ENCODE results near the gene TNFRSF21.
"Not testable (repeated sequence)": the region's sequence is repeated elsewhere in the genome, so short reads cannot be mapped to it uniquely, and the experiment has no call there.

The TNFRSF21 gene

DNA sequence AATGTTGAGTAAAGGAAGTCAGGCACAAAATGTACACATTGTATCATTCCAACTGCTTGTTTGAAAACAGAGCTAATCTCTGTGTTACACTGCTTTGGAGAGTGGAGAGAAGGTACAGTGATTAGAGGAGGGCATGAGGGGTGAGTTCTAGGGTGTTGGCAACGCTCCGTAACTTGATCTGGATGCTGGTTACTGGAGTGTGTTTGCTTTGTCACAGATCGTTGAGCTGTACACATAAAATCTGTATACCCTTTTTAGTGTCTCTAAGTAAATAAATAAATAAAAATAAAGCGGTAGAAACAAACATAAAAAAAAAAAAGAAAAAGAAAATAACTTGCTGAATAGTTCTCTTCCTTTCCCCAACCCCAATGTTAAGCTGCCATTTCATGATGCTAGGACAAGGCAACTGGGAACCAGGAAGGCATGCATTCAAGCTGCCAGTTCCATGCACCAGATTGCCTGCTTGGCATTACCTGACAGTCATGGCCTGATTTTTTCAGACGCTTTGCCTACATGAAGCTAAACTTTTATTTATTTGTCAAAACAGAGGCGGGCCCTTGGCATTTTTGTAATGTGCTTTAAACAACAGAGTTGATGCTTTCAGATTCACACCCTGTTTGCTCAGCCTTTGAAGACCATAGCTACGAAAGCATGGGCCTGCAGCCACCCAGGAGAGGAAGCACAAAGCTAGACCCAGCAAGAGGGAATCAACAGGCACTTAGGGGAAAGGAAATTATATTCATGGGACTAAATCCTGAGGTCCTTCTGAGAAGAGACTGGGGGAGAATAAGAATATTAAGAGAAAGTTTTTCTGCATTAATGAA, 21.2 kb downstream of the TNFRSF21 start:
- DNase-seq (ENCODE audit: low read depth) = no peak

DNA sequence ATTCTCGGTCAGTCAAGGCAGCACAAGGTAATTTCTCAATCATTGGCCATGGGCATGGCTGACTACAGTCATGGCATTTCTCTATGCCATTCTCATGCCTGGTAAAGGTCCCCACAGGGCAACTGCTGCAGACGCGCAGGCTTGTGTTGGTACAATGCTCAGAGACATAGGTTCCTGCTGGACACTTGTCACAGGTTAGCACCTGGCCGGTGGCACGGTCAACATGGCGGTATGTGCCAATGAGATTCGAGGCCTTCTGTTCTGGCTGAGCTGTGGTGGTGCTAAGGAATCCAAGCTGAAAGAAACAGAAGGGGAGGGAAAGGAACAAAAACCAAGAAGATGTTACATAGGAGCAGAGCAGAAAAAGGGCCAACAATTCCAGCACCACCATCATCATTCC, 23.4 kb downstream of the TNFRSF21 start:
- DNase-seq (ENCODE audit: low read depth) = no peak

DNA sequence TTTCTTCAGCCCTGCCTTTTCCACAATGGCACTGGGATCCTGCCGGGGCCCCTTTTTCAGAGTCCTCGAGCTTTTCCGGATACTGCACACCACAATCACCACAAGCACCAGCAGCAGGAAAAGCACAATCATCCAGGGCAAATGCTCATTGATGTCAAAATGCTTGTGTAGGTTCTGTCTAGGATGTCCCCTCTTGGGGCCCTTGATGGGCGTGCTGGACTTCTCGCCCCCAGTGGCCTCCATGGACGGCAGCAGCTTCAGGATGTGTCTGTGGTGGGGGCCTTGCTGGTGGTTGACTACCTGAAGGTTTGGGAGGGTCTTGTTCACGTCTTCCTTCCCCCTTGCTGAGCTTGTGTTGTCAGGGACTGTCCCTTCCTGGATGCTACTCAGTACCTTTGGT, 25.7 kb downstream of the TNFRSF21 start:
- DNase-seq (ENCODE audit: low read depth) = no peak

DNA sequence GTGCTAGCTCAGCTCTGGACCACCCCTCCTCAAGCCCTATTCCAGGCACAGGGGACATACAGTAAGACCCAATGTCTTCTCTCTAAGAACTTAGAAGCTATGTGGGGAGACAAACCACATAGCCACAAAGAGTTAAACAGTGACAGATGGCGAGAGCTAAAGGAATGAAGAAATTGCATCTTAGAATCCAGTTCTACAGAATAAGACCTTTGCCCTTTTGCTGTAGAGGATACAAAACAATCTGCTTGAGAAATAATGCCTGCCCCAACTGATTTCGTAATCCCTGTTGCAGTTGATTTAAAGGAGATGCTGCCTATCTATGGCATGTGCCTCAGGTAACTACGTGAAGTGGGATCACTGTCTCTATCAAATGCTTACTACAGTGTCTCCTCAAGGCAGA, 31.2 kb downstream of the TNFRSF21 start:
- peak; percentile 88 for DNase-seq (ENCODE audit: low read depth)

DNA sequence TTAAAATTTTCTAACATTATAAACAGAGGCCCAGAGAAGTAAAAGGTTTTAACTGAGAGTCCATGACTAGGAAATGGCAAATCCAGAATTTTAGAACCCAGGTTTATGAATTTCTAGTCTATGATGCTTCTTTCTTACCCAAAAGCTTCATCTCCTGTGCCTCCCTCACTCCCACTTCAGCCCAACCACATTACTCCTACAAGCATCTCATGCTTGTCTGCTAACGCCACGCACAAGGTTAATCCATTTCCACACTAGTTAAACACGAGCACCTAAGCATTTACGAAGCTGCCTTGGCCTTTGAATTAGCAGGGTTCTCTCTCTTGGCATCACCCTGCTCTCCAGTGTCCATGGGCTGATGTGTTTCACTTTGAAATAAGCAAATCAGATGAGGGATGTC, 32.0 kb downstream of the TNFRSF21 start:
- no peak for DNase-seq (ENCODE audit: low read depth)

DNA sequence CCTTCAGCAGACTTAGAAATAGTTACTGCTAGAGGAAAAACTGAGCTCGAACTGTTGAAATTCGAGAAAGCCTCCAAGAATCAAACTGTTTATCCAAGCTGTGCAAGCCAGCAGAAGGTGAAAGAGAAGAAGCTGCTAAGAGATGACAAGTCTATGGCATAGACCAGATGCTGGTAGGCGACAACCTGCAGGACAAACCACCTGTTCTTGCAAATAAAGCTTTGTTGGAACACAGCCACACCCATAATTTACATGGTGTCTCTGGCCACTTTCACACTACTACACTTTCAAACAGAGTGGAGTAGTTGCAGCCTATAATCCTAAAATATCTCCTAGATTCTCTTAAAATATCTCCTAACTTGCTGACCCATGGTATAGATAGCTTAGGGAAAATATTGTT, 33.3 kb downstream of the TNFRSF21 start:
- DNase-seq (ENCODE audit: low read depth) = no peak

DNA sequence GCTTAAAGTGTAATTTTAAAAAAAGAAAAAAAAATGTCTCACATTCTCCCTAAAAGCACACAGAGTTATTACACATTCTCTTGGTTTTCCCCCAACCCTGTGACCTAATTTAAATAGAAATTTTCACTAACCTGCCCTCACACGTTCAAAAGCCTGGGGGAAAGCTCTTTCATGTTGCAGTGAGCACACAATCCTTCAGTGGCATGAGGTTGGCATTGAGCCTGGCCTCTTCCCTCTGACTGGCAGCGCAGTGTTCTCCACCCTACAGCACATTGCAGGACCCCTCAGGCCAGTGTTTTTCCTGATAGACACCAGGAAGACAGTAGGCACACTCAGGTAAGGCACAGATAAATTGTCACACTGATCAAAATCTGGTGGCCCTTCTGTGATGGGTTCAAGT, 34.1 kb downstream of the TNFRSF21 start:
- no peak for DNase-seq (ENCODE audit: low read depth)

DNA sequence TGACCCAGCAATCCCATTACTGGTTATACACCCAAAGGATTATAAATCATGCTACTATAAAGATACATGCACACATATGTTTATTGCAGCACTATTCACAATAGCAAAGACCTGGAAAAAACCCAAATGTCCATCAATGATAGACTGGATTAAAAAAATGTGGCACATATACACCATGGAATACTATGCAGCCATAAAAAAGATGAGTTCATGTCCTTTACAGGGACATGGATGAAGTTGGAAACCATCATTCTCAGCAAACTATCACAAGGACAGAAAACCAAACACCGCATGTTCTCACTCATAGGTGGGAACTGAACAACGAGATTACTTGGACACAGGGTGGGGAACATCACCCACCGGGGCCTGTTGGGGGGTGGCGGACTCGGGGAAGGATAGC, 34.6 kb downstream of the TNFRSF21 start:
- not testable (repeated sequence) for DNase-seq (ENCODE audit: low read depth)

DNA sequence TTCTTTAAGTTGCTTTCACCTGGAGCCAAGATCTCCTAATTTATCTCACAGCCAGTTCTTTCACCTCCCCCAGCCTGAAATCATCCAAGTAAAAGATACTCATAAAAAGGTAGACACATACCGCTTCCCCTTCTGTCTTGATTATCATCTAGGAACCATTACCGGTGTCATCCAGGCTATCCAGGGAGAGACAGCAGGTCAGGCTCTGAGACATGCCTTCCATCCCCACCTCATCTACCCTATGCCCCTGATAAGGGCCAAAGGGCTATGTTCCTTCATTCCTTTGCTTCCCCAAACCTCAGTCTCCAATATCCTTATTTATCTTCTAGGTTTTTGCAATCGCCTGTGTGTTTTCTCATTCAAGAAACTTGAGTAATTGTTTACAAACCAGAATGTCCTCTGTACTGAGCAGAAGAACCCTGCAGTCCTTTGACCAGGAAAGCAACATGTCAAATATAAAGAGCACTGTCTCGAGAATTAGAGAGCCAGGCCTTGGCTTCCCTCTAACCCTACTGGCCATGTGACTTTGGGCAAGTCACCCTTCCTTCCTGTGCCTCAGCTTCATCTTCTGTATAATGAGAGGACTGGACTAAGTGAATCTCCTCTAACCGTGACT, 41.0 kb downstream of the TNFRSF21 start:
- no peak for DNase-seq (ENCODE audit: low read depth)

DNA sequence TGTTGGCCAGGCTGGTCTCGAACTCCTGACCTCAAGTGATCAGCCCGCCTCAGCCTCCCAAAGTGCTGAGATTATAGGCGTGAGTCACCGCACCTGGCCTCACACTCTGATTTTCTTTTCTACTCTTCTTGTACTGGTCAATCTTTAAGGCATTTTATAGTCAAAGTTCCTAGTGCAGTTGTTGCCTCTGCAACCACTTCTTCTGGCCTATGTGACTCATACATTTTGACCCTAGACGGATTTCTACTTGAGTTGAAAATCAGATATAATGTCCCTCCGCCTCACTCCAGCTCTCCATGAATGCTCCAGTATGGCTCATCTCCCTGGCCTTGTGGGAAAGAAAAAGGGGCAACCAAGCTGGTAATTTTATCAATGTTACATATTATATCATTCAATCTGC, 42.4 kb downstream of the TNFRSF21 start:
- peak; percentile 64 for DNase-seq (ENCODE audit: low read depth)

DNA sequence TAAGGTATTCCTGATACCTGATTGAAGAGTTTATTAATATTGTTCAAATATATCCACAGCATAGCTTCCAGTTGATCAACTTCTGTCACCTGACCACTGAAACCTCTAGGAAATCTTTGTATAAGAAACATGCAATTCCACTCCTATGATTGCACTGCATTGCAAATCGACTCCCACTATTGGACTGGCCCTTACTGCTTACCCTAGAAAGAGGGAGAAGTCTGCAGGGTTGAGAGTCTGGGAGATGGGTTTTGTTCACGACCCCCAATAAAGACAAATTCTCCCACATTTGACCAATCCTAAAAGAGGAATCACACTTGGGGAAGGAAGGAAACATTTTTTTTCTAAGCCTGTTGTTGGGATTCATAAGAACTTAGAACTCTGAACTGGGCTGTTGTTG, 43.7 kb downstream of the TNFRSF21 start:
- no peak for DNase-seq (ENCODE audit: low read depth)

DNA sequence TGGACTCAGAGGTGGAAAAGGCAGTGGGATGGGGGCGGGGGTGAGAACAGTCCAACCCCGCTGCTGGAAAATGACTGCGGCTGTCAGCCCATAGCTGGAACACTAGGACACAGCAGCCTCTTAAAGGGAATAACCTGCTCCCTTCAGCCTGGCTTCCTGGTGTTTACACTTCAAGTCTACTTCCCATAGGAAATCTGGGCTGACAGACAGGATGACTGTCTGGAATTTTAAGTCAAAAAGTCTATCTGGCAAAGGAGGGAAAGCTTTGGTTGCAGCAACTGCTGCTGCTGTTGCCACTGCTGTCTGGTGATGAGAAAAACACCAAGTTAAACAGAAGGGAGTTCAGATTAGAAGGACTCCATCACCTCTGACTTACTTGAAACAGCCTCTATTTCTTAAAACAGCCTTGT, 44.9 kb downstream of the TNFRSF21 start:
- peak; percentile 18 for DNase-seq (ENCODE audit: low read depth)

DNA sequence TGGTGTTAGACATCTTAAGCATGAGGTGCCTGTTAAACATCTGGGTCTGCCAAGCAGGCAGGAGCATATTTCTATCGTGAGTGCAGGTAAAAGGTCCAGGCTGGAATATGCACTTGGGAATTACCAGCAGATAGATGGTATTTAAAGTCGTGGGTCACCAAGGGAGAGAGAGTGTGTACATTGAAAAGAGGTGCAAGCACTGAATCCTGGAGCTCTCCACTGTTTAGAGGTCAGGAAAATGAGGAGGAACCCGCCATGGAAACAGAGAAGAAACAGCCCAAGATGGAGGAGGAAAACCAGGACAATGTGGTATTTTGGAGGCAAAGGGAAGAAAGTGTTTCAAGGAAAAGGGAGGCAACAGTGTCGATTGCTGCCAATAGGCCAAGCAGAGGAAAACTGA, 46.4 kb downstream of the TNFRSF21 start:
- DNase-seq (ENCODE audit: low read depth) = no peak

DNA sequence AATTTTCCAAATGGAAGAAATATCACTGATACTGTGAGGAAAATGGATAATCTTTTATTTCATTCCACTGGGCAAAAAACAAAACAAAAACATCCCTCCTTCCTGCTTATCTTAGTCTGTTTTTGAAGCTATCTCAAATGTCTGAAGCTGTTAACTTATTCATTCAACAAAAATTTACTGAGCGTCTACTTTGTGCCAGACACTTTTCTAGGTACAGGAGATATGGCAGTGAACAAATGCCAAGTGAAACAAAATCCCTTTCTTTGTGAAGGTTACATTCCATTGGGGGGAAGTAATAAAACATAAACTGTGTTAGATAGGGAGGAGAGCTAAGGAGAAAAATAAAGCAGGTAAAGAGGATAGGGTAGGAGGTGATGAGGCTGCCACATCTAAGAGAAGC, 47.5 kb downstream of the TNFRSF21 start:
- DNase-seq (ENCODE audit: low read depth) = no peak

DNA sequence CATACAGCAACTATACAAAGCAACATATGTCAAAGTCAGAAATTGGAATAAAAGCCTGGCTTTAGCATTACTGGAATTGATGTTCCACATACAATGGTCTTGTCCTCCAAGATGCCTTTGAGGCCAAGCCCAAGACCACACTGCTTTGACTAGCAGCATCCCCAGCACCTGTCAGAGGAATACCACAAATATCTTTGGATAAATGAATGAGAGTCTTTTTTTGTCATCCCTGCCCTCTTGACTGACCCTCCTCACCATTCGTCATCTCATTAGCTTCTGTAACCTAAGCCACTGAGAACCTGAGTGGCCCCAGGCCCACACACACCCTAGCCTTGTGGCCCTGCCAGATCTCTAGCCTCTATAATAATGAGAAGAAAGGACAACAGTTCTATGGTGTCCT, 48.5 kb downstream of the TNFRSF21 start:
- no peak for DNase-seq (ENCODE audit: low read depth)

DNA sequence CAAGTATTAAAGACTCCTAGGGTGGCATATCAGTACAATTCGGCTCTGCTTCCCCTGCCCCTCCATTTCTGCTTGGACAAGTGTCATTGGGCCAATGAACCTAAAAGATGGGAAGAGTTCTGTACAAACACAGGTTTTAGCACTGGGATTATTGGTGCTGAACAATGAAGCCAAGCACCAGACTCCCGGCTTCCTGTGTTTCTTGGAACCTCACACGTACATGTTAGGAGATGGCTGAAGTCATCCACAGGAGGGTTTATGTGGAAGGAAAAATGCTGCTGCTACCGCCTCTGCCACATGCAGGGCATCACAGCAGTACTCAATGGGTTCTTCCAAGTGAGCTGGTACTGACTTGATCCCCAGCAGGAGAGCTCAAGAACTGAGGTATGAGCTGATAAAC, 49.7 kb downstream of the TNFRSF21 start:
- no peak for DNase-seq (ENCODE audit: low read depth)

DNA sequence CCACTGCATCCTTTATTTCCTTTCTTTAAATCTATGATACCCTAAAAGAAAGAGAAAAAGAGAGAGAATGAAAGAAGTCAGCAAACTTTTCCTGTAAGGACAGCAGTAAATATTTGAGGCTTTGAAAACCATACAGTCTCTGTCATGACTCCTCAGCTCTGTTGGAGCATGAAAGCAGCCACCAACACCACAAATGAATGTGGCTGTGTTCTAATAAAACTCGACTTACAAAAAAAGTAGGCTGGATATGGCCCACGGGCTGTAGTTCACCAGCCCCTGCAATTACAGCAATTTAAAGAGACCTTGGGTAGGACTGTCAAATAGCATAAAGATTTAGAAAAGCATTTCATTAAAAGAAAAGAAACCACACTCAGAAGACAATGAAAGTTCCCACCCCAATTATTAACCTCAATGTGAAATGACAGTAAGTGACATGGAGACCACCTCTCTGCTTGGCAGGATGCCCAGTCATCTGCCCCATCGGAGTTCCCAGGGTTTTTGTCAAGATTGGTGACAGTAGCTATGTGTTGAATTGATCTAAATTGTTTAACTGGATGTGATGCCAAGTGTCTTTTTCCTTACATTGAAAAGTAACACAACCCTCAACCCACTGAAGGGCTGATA, 50.9 kb downstream of the TNFRSF21 start:
- DNase-seq (ENCODE audit: low read depth) = no peak

DNA sequence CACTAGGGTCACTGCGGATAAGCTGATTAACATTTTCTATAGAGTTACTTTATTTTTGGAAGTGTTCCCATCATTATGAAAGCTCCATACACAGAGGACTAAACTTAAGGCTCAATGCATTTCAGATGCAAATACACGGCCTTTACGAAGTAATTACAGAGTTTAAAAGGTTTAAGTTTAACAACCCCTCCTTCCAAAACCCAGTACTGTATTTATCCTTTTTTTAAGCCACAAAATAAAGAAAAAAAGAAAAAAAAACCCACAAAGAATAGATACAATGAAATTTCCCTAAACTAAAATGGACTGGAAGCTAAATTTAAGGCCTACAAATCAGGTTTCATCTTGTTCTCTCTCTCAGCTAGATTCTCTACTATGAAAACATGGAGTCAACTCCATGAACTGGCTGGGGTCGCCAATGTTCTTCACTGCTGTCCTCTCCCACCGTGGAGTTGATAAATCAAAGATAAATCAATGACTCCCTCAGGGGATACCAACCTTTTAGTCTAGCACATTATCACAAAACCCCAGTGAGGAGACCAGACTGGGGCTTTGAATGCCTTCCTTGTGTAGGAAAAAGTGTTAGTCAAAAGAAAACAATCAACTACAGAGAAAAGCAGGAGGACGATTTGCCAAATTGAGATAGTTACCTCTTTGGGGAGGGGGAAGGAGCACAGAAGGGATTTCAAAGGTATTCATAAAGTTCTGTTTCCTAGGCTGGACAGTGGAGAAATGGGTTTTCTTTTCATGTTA, 52.5 kb downstream of the TNFRSF21 start:
- no peak for DNase-seq (ENCODE audit: low read depth)

DNA sequence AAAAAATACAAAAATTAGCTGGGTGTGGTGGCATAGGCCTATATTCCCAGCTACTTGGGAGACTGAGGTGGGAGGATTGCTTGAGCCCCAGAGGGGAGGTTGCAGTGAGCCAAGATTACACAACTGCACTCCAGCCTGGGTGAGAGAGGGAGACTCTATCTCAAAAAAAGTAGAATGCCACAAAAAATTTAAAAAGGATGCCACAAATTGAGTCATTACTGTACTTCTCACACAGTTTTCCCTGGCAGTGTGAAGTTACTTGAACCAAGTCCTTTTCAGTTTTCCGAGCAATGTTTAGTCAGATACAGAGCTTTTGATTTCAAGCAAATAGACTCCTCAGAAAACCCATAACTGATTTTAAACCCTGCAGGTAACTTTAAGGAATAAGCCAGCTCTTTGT, 53.3 kb downstream of the TNFRSF21 start:
- peak; percentile 62 for DNase-seq (ENCODE audit: low read depth)

DNA sequence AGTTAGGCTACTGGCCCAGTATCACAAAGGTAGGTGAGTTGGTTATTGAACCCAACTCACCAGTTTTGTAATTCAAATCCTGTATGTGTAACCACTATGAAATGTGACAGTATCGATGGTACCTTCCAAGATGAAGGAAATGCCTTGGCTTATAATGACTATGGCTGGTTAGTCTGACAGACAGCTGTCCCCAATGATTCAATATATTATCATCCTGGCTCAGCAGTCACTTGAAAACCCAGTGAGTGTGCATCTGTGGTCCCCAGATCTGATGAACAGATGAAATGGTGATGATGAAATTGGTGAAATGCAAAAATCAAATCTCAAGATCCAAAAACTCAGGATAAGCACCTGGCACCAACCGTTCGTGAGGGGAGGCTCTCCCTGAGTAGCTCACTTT, 54.8 kb downstream of the TNFRSF21 start:
- no peak for DNase-seq (ENCODE audit: low read depth)

DNA sequence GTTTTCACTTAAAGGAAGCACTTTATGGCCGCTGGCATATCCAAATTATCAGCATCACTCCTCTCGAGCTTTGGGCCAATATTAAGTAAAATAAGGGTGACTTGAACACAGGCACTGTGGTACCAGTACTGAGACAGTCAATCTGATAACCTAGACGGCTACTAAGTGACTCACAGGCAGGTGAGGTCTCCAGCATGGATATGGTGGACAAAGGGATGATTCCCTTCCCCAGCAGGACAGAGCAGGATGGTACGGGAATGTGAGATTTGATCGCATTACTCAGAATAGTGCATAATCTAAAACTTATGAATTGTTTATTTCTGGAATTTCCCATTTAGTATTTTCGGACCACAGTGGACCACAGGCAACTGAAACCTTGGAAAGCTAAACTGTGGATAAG, 55.7 kb downstream of the TNFRSF21 start:
- DNase-seq (ENCODE audit: low read depth) = no peak

DNA sequence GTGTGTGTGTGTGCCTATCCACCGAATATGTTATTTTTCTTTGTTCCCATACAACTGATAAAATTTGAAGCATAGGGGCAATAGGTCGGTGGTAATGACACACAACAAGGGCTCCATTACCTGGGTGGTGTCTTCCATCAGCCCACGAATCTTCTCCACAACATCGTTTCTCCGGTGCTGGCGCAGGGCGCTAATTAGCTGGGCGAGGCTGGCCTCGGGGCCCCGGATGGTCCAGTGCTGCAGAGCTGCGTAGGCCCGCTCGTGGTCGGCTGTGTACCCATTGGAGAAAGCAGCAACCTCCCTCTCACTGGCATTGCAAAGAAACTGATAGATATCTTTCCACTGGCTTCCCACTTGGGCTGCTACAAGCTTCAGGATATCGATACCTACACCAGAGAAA, 56.6 kb downstream of the TNFRSF21 start:
- DNase-seq (ENCODE audit: low read depth) = no peak

DNA sequence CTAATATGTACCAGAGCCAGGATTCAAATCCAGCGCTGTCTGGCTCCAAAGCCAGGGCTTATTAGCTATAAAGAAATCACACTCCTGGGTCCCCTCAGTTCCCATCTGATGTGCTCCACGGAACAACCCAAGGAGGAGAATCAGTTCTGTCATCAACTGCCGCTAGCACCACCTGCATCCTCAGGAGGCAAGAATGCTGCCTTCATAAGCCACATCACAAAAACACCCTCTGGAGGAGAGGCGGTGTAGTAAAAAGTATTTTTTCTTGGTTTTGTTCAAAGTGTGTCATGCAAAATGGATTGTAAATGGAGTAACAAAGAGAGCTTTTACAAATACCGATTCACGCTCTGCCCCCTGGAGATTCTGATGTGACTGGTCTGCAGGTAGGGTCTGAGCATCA, 57.1 kb downstream of the TNFRSF21 start:
- DNase-seq (ENCODE audit: low read depth) = no peak
